Activated B cell treated with CpG ODN at 0.5 μM for 24 hours (primary cell): ENCODE results near the gene ERCC5. TPM values are rescaled to one million over a fixed set of nuclear protein-coding genes. Genes with fewer than 3 reads are reported as not detected.

ENCODE experiments used
- ATAC-seq: fragments of 200-7000 bp; cut with Tn5 transposase; one replicate; pipeline ENCODE4 v1.10.0; 2021; ENCODE audit warnings: low read depth, mild to moderate bottlenecking, moderate library complexity
- CTCF ChIA-PET: fragments of 350-600 bp; sonication (Branson Sonifier 250); formaldehyde crosslinking; loops from one replicate; lab custom pipeline; 2021; ENCODE audit warnings: antibody characterized with exemption; lab: Charles Lee
- POLR2A ChIA-PET: fragments of 350-600 bp; sonication (Branson Sonifier 250); formaldehyde crosslinking; loops from one replicate; lab custom pipeline; 2021; ENCODE audit warnings: antibody characterized with exemption; lab: Charles Lee
- DNase-seq: peaks from one replicate; pipeline ENCODE4 v3.0.0; 2022
- H3K27ac Mint-ChIP-seq: one replicate; pipeline ENCODE4 v1.8.0; 2020; ENCODE audit warnings: mixed read lengths
- H3K27me3 Mint-ChIP-seq: one replicate; pipeline ENCODE4 v1.8.0; 2021; ENCODE audit warnings: mixed read lengths
- H3K36me3 Mint-ChIP-seq: one replicate; pipeline ENCODE4 v1.8.0; 2021; ENCODE audit warnings: low read depth, mixed read lengths
- H3K4me1 Mint-ChIP-seq: one replicate; pipeline ENCODE4 v1.8.0; 2021; ENCODE audit warnings: mixed read lengths
- H3K4me3 Mint-ChIP-seq: one replicate; pipeline ENCODE4 v1.8.0; 2020; ENCODE audit warnings: mild to moderate bottlenecking, mixed read lengths
- H3K9me3 Mint-ChIP-seq: one replicate; pipeline ENCODE4 v1.8.0; 2020; ENCODE audit warnings: mixed read lengths
- CTCF ChIP-seq: fragments of 200-600 bp; IDR thresholded peaks from one replicate; pipeline ENCODE4 v1.8.0; 2022; ENCODE audit warnings: antibody characterized with exemption, mild to moderate bottlenecking
- intact Hi-C: fragments of 100-400 bp; cut with micrococcal nuclease; formaldehyde crosslinking; loops from one replicate; pipeline ENCODE4 v1.15.1; 2024
- total RNA-seq: library from RNA; stranded (reverse); gene quantifications from 2 replicates; pipeline ENCODE4 v1.2.3, GENCODE V29; 2022

The ERCC5 gene
- total RNA-seq, 1 donor from 2014 or later = 74.3 TPM

DNA sequence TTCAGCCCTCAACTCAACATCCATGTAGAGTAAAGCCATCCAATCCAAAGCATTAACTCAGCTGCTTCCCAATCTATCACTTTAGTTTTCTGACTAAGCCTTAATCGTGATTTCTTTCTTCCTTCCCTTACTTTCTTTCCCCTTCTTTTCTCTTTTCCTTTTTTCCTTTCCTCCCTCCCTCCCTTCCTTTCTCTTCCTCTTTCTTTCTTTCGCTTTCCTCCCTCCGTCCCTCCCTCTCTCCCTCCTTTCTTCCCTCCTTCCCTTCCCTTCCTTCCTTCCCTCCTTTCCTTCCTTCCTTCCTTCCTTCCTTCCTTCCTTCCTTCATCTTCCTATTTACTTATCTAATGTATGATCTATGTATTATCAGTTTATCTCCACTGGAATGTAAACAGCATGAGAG is 71.2 kb downstream of the ERCC5 start:
- Mint-ChIP-seq H3K9me3 (peaks cover 3% of the 10 kb centered on the region), H3K4me3 (no peak overlapping the region), H3K4me1 (peaks cover 3% of the 10 kb centered on the region), H3K36me3 (no peaks in the 10 kb centered on the region), H3K27me3 (no peaks in the 10 kb centered on the region), H3K27ac (no peak overlapping the region)
- ChIA-PET POLR2A (no interaction called here), CTCF (interaction anchor here (1.2 to 6.3 kb wide), 2 partner anchors 9 to 223 kb away, joined by 3 to 46 read pairs; no protein-coding TSS in a partner anchor)
- intact Hi-C loops = no loop called here
- ATAC-seq (no peak), DNase-seq (no peak)
- no peak for TF ChIP-seq CTCF

DNA sequence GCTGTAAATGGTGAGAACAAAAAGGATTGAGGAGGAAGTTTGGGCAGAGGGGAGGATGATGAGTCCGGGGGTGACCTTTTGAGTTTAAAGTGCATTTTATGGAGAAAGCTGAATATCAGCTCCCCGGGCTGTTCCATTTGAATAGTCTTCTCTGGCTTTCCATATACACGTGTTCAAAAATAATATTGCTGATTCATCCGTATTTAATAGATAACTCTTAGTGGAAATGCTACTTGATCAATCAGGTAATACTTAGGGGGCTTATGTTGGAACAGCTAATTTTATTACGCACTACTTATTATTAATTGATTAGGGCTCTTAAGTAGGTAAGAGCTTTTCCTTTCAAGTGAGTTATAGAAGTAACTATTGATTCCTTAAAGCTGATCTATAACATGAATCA is 76.4 kb downstream of the ERCC5 start:
- no peak for TF ChIP-seq CTCF
- ATAC-seq = no peak
- ChIA-PET POLR2A (no interaction called here), CTCF (no interaction called here)
- Mint-ChIP-seq H3K4me3 (no peak overlapping the region), H3K4me1 (no peaks in the 10 kb centered on the region), H3K9me3 (peaks cover 14% of the 10 kb centered on the region), H3K27me3 (peaks cover 2% of the 10 kb centered on the region), H3K36me3 (no peaks in the 10 kb centered on the region), H3K27ac (no peak overlapping the region)
- intact Hi-C loops = no loop called here
- DNase-seq = no peak

Other genes with a start within 250 kb of the ERCC5 start
- gene TPP2, start 249.0 kb upstream of the ERCC5 start, total RNA-seq = 43.7 and 53.1 TPM in 2 replicates
- not detected in 2 replicates for gene METTL21C, start 151.0 kb upstream of the ERCC5 start, total RNA-seq
- gene TEX30, start 72.2 kb upstream of the ERCC5 start, total RNA-seq = 5.3 and 6.2 TPM in 2 replicates
- gene POGLUT2, start 47.1 kb upstream of the ERCC5 start, total RNA-seq = 0.11 TPM in 1 of 2 replicates, not detected in the other
- 4.7 and 6.4 TPM in 2 replicates for gene BIVM, start 46.9 kb upstream of the ERCC5 start, total RNA-seq
- not detected in 2 replicates for gene SLC10A2, start 220.4 kb downstream of the ERCC5 start, total RNA-seq